GM12873 (cell line): ENCODE data around the gene COL5A1.

Source experiments
- TF ChIP-seq, protein P1 (sequence below): IDR thresholded peaks from 2 replicates; pipeline ENCODE4 v1.5.1; 2012; ENCODE audit warnings: low read depth, mild to moderate bottlenecking, moderate library complexity, low read length, control low read depth; ENCODE audit not compliant: insufficient read depth; ENCODE audit errors: missing control alignments

The COL5A1 gene

DNA sequence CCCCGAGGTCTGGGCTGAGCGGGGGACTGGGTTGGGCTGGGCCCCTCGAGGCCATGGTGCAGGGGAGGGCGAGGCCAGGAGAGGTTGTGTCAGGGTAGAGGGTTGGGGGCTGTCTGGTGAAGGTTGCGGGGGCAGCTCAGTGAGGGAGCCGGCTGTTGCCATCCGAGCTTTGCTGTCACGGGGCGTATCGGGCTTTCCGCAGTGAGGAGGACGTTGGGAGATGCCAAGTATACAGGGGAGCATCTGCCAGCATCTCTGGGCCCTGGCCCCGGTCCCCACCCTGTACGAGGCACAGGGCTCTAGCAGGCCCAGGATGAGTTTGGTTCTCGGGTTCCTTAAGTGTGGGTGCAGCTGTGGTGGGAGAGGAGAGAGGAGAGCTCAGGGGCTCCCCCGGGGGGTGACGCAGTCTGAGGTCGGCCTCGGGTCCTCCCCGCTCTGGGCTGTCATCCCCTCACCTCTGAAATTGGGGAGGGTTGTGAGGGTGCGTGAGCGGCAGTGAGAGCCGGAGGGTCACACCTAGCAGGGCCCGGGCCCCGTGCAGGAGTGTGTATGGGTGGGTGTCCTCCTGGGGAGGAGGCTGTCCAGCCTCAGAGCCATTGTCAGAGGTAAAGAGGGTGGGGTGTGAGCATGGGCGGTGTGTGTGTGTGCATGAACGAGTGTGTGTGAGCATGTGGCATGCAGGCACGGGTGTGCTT is 87.3 kb downstream of the COL5A1 start:
- TF ChIP-seq, protein P1, sequence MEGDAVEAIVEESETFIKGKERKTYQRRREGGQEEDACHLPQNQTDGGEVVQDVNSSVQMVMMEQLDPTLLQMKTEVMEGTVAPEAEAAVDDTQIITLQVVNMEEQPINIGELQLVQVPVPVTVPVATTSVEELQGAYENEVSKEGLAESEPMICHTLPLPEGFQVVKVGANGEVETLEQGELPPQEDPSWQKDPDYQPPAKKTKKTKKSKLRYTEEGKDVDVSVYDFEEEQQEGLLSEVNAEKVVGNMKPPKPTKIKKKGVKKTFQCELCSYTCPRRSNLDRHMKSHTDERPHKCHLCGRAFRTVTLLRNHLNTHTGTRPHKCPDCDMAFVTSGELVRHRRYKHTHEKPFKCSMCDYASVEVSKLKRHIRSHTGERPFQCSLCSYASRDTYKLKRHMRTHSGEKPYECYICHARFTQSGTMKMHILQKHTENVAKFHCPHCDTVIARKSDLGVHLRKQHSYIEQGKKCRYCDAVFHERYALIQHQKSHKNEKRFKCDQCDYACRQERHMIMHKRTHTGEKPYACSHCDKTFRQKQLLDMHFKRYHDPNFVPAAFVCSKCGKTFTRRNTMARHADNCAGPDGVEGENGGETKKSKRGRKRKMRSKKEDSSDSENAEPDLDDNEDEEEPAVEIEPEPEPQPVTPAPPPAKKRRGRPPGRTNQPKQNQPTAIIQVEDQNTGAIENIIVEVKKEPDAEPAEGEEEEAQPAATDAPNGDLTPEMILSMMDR, result no peak

DNA sequence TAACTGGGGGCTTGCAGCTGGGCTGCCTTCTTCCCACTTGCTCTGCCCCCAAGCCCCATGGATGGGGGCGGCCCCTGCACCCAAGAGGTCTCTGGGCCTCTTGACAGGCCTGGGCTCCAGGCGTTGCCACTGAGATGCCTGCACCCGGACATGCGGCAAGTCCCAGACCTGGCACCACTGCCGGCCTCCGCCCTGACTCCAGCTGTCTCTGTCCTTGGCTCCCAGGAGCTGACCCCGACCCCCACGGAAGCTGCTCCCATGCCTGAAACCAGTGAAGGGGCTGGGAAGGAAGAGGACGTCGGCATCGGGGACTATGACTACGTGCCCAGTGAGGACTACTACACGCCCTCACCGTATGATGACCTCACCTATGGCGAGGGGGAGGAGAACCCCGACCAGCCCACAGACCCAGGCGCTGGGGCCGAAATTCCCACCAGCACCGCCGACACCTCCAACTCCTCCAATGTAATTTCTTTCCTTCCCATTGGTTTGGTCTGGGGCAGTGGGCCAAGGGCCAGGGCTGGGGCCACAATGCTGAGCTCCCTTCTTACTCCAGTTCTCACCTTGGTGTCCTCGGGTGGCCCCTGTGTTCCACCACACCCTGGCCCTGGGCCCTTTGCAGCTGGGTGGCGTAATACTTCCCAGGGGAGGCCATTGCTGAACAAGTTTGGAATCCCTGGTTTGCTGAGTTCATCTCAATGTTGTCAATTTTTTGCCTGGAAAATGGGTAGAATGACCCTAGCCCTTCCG is 88.6 kb downstream of the COL5A1 start:
- TF ChIP-seq, protein P1, result no peak

DNA sequence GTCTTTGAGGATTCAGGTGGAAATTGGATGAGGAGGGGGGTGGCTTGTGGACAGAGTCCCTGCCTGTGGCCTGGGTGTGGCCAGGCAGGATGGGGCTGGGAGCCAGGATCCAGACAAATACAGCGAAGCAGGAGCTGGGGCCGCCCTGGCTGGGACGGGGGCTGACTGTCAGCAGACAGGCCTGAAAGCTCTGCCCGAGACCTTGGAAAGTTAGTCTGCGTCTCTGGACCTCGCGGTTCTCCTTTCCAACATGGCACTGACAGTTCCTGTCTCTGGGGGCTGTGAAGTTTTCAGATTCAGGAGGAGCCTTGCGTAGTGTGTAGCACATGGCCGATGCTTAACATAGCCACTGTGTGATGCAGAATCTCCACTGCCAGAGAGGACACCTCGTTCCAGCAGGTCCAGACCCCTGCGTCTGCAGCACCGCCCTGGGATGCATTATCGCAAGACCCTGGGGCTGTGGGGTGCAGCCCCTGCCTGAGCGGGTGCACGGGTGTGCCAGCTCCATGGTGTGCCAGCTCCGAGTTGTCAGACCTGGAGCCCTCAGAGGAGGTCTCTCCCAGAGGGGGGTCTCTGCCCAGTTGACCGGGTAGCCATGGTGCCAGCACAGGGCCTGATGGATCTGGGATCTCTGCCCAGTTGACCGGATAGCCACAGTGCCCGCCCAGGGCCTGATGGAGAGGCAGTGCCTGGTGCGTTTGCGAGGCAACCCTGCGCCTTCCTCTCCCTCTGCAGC is 89.3 kb downstream of the COL5A1 start:
- TF ChIP-seq, protein P1, result no peak

DNA sequence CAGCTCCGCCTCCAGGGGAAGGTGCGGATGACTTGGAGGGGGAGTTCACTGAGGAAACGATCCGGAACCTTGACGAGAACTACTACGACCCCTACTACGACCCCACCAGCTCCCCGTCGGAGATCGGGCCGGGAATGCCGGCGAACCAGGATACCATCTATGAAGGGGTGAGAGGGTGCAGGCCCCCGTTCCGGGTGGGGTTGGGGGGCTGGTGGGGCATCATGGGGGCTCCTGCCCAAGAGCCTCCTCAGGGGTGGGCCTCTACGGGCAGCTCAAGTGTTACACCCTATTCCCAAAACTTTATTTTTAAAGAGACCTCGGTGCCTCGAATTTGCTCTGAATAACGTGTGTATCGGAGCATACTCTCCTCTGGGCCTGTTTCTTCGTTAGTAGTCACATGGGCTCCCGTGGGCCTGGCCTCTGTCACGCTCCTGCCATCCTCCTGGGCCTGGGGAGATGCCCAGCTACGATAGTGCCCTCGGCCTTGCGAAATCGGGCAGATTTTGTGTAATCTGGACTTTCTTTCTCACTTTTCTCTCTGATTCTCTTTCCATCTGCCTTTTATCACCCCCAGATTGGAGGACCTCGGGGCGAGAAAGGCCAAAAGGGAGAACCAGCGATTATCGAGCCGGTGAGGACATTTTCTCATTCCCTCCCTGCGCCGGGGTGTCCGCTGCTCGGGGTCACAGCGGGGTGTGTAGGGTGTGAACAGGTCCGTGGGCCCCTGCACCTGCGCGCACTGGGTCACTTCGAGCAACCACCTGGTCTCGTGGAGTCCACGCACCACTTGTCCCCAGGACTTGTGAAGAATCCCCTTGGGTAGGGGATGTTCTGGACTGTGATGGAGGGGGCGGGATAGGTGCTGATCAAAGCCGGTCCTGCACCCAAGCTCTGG is 90.1 kb downstream of the COL5A1 start:
- TF ChIP-seq, protein P1, result no peak

DNA sequence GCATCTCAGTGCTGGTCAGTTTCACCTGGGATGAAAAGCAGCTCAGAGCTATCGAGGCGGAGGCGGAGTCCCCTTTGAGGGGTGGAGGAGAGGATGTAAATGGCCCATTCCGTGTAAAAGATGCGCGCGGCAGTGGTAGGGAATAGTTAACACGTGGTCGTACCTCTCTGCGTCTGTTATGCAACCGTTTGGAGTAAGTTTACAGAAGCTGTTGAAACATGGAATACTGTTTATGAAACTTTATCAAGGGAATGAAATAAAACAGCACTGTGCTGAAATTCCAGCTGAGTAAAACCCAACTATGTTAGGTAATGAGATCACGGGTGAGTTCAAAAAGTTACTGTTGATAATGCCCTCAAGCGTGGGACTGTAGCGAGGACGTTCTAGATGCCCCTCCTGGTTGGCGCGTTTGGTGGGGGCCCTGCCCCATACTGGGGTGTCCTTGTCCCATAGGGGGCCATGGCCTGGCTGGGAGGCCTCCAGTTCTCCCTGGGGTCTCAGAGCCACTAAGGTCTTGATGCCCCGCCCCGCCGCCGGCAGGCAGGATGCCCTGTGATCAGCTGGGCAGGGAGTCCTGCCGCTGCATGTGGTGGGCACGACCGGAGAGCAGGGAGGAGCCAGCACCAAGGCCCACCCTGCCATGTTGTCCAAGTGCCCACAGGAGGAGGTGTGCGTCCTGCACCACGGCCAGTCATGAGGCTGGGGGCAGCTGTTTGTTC is 90.9 kb downstream of the COL5A1 start:
- TF ChIP-seq, protein P1, result no peak

DNA sequence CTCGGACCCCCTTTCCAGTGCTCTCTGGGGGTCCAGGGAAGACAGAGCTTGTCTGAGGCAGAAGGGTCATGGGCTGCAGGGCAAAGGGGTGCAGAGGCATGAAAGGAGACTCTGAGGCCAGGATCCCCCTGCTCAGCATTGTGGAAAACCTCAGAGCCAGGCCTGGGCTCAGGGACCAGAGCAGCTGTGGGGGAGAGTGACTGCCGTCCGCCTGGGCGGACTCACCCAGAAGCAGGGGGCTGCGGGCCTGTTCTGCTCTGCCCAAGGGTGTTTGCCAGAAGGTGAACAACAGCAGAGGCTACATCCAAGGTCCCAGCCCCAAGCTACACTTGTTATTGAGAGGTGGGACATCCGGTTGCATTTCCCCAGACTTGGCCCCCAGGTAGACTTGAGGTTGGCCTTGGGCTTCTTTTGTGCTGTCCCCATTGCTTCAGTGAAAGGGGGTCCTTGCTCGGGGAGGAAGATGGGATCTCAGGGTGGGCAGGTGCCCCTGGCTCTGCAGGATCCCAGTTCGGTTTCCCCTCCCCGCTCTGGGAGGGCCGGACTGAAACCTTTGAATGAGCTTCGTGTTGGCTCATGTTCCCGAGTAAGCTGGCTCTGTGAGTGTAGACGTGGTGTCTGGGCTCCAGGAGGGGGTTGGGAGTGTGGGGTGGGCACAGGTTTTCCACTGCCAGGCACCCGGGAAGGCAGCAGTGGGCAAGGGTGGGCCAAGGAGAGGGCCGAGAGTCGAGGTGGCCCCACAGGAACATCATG is 92.1 kb downstream of the COL5A1 start:
- TF ChIP-seq, protein P1, result no peak
